Activated CD4-positive, alpha-beta memory T cell treated with anti-CD3 and anti-CD28 coated beads for 36 hours (primary cell): ENCODE data around the gene KMT2E. TPM values are rescaled to one million over a fixed set of nuclear protein-coding genes. Genes with fewer than 3 reads are reported as not detected.
A peak's percentile ranks its signal among the peaks of the same experiment; 100 is the strongest.

Experiments
- CTCF ChIA-PET: fragments of 350-600 bp; sonication (Branson Sonifier 250); formaldehyde crosslinking; loops from one replicate; lab custom pipeline; 2021; ENCODE audit warnings: antibody characterized with exemption, inconsistent platforms; lab: Charles Lee
- POLR2A ChIA-PET: fragments of 350-600 bp; sonication (Branson Sonifier 250); formaldehyde crosslinking; loops from one replicate; lab custom pipeline; 2021; ENCODE audit warnings: antibody characterized with exemption; lab: Charles Lee
- DNase-seq: peaks from one replicate; pipeline ENCODE4 v3.0.0-alpha.2; 2020
- H3K27ac Mint-ChIP-seq: one replicate; pipeline ENCODE4 v1.8.0; 2021; ENCODE audit warnings: mixed read lengths
- H3K27me3 Mint-ChIP-seq: one replicate; pipeline ENCODE4 v1.8.0; 2021; ENCODE audit warnings: mixed read lengths
- H3K36me3 Mint-ChIP-seq: one replicate; pipeline ENCODE4 v1.8.0; 2021; ENCODE audit warnings: mixed read lengths
- H3K4me1 Mint-ChIP-seq: one replicate; pipeline ENCODE4 v1.8.0; 2021; ENCODE audit warnings: low read depth, mixed read lengths
- H3K4me3 Mint-ChIP-seq: one replicate; pipeline ENCODE4 v1.8.0; 2021; ENCODE audit warnings: mild to moderate bottlenecking, mixed read lengths
- H3K9me3 Mint-ChIP-seq: one replicate; pipeline ENCODE4 v1.8.0; 2021; ENCODE audit warnings: mixed read lengths
- intact Hi-C: fragments of 100-400 bp; cut with micrococcal nuclease; formaldehyde crosslinking; loops from one replicate; pipeline ENCODE4 v1.15.1; 2023
- total RNA-seq, 2 experiments: library from RNA; stranded (reverse); gene quantifications; one replicate each; pipeline ENCODE4 v1.2.3, GENCODE V29; 2021

Gene KMT2E
- total RNA-seq, 2 experiments from 2014 or later: 92.1 to 98.6 TPM

DNA sequence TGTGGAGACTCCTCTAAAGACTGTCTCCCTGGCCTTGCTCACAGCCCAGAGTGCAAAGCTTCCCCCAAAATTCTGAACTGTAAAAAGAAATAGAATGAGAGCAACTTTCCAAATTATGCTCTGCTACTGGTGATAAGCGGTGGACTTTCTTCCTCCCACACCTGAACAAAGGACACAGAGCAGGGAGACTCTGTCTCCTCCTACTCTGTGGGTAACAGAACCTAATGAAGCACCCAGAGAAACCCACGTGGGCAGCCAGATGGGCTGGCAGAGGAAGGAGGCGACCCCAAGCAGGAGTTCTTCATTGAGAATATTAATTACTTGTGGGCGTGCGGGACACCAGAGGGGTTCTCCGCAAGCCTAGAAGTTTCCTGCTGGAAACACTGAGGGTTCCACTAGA lies 139.5 kb downstream of the KMT2E start:
- H3K27ac Mint-ChIP-seq: no peak overlapping the region
- peaks cover 2% of the 10 kb centered on the region for H3K36me3 Mint-ChIP-seq
- peaks cover 36% of the 10 kb centered on the region for H3K4me1 Mint-ChIP-seq
- H3K9me3 Mint-ChIP-seq: no peaks in the 10 kb centered on the region
- DNase-seq: no peak
- intact Hi-C loops: loop anchor here (1.0 to 5.0 kb wide), 3 partner anchors 184 to 434 kb away; no protein-coding TSS in a partner anchor
- POLR2A ChIA-PET: interaction anchor here (0.5 kb wide), 2 partner anchors 19 to 435 kb away, joined by 3 read pairs; no protein-coding TSS in a partner anchor
- no peak overlapping the region for H3K4me3 Mint-ChIP-seq
- CTCF ChIA-PET: interaction anchor here (0.6 to 1.8 kb wide), 14 partner anchors 10 to 436 kb away, joined by 3 to 9 read pairs (median 3); no protein-coding TSS in a partner anchor
- H3K27me3 Mint-ChIP-seq: no peaks in the 10 kb centered on the region

DNA sequence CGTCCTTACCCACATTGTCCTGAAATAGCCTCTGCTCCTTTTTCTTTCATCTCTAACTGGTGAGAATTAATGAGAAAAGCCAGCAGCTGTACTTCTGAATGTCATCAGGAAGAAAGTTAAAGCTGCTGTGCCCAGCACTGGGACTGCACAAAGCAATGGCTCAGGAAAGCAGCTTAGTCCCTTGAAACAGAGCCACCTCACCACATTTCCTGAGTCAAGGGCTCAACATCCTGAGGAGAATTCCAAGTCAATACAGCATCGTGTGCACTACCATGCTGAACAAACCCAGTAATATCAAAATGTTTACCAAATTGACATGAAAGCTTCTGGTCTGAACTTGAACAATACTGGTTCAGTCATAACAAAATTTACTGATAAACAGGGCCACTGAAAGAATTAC lies 140.1 kb downstream of the KMT2E start:
- H3K27ac Mint-ChIP-seq: no peak overlapping the region
- no peaks in the 10 kb centered on the region for H3K9me3 Mint-ChIP-seq
- H3K4me1 Mint-ChIP-seq: peaks cover 36% of the 10 kb centered on the region
- H3K27me3 Mint-ChIP-seq: no peaks in the 10 kb centered on the region
- no peak overlapping the region for H3K4me3 Mint-ChIP-seq
- ChIA-PET POLR2A (interaction anchor here (0.5 kb wide), 1 partner anchor 20 kb away, joined by 3 read pairs; no protein-coding TSS in a partner anchor), CTCF (interaction anchor here (1.0 to 1.8 kb wide), 3 partner anchors 173 to 436 kb away, joined by 3 to 9 read pairs (median 5); no protein-coding TSS in a partner anchor)
- no peak for DNase-seq
- H3K36me3 Mint-ChIP-seq: peaks cover 4% of the 10 kb centered on the region
- intact Hi-C loops: loop anchor here (5.0 kb wide), 2 partner anchors 183 to 433 kb away; no protein-coding TSS in a partner anchor

DNA sequence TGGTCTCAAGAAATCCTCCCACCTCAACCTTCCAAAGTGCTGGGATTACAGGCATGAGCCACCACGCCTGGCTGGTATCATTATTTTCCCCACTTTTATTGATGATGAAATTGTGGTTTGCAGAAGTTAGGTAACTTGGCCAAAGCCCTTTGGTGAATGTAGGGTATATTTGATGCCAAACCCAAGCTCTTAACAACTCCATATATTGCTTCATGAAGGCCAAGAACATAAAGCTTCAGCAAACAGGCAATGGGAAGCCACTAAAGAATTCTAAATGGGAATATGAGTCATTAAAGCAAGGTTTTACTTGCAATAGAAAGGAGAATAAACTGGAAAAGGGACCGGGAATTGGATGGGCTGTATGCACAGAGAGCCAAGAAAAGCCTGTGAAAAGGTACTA lies 142.7 kb downstream of the KMT2E start:
- H3K27ac Mint-ChIP-seq: no peak overlapping the region
- H3K9me3 Mint-ChIP-seq: no peaks in the 10 kb centered on the region
- CTCF ChIA-PET: no interaction called here
- H3K36me3 Mint-ChIP-seq: peaks cover 5% of the 10 kb centered on the region
- POLR2A ChIA-PET: interaction anchor here (0.6 kb wide), 1 partner anchor 90 kb away, joined by 5 read pairs; no protein-coding TSS in a partner anchor
- H3K4me3 Mint-ChIP-seq: no peak overlapping the region
- H3K4me1 Mint-ChIP-seq: peaks cover 20% of the 10 kb centered on the region
- no peaks in the 10 kb centered on the region for H3K27me3 Mint-ChIP-seq
- no peak for DNase-seq
- intact Hi-C loops: no loop called here

DNA sequence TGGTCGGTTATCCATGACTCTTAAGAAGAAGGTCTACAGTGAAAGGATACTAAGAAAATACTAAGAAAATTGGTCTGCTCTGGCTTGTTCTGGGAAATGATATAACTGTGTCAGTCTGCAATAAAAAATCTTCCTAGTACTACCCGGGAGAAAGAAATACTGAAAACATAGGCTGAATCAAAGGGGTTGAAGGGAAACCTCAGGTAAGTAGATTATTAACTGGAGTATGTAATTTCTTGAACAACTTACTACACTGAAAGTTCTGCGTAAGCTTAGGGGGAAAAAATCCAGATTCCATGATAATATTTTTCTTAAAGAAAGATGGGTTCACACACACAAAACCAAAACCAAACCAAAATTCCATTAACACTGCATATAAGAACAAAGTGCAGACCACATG lies 143.3 kb downstream of the KMT2E start:
- H3K27me3 Mint-ChIP-seq: no peaks in the 10 kb centered on the region
- intact Hi-C loops: no loop called here

DNA sequence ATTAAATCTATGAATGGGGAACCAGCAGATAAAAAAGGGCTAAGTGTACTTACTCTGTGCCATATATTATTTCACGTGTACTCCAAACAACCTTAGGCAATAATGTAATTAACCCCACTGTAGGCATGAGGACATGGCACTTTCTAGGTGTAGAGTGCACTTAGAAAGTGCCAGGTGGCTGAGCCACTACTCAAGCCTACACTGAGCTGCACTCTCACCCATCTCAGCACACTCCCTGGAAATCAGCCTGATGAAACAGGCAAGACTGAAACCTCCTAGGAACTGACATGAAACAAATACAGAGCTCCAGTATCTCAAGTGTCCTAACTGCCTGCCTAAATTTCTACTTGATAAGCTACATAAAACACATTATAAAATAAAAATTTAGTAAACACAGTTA lies 147.4 kb downstream of the KMT2E start:
- ChIA-PET CTCF (interaction anchor here (1.5 kb wide), 1 partner anchor 8 kb away, joined by 3 read pairs; no protein-coding TSS in a partner anchor), POLR2A (no interaction called here)
- H3K36me3 Mint-ChIP-seq: peaks cover 27% of the 10 kb centered on the region
- H3K27ac Mint-ChIP-seq: no peak overlapping the region
- DNase-seq: no peak
- no peaks in the 10 kb centered on the region for H3K27me3 Mint-ChIP-seq
- H3K4me3 Mint-ChIP-seq: no peak overlapping the region
- peaks cover 10% of the 10 kb centered on the region for H3K4me1 Mint-ChIP-seq
- no peaks in the 10 kb centered on the region for H3K9me3 Mint-ChIP-seq
- intact Hi-C loops: no loop called here

More for the DNA sequence above, 143.3 kb downstream of the KMT2E start:
- Mint-ChIP-seq H3K9me3 (no peaks in the 10 kb centered on the region), H3K36me3 (peaks cover 5% of the 10 kb centered on the region), H3K4me3 (no peak overlapping the region), H3K27ac (peak overlapping the region; percentile 0), H3K4me1 (peaks cover 20% of the 10 kb centered on the region)
- no peak for DNase-seq
- CTCF ChIA-PET: no interaction called here
- POLR2A ChIA-PET: interaction anchor here (0.6 kb wide), 2 partner anchors 91 to 166 kb away, joined by 3 to 5 read pairs; no protein-coding TSS in a partner anchor
